Adrenal gland (tissue), 5 donors: ENCODE data around the gene NOX3.

ENCODE experiments used
- POLR2A ChIP-seq, 2 donors: fragments of 450-650 bp; IDR thresholded peaks; one replicate each; pipeline ENCODE4 v1.6.1; 2017; ENCODE audit warnings: antibody characterized with exemption in 2 of 2, mild to moderate bottlenecking in 2 of 2, moderate library complexity in 1 of 2
- TF ChIP-seq, protein P1 (sequence below), 6 experiments: fragments of 450-650 bp in 4 of 6; fragments of 200-600 bp in 2 of 6; sonication (generic) in 1 of 6; IDR thresholded peaks; 1 replicate in 5 of 6; 2 replicates in 1 of 6; pipeline versions ENCODE4 v1.5.1 to v1.8.0; 2016 to 2021; ENCODE audit warnings: antibody characterized with exemption in 6 of 6, mild to moderate bottlenecking in 2 of 6, moderate library complexity in 1 of 6
- donor health status: DM: no; HTN: no; CAD: no.

GRCh38 chr6:155444120-155444917, 11.3 kb downstream of the NOX3 start:
- TF ChIP-seq, protein P1, sequence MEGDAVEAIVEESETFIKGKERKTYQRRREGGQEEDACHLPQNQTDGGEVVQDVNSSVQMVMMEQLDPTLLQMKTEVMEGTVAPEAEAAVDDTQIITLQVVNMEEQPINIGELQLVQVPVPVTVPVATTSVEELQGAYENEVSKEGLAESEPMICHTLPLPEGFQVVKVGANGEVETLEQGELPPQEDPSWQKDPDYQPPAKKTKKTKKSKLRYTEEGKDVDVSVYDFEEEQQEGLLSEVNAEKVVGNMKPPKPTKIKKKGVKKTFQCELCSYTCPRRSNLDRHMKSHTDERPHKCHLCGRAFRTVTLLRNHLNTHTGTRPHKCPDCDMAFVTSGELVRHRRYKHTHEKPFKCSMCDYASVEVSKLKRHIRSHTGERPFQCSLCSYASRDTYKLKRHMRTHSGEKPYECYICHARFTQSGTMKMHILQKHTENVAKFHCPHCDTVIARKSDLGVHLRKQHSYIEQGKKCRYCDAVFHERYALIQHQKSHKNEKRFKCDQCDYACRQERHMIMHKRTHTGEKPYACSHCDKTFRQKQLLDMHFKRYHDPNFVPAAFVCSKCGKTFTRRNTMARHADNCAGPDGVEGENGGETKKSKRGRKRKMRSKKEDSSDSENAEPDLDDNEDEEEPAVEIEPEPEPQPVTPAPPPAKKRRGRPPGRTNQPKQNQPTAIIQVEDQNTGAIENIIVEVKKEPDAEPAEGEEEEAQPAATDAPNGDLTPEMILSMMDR (IDR thresholded peaks at IDR 0.05), result no peak
- TF ChIP-seq POLR2A (IDR thresholded peaks at IDR 0.05), result no peak
